ENCODE measurements around the gene MNAT1.
"Not testable (repeated sequence)": the region's sequence is repeated elsewhere in the genome, so short reads cannot be mapped to it uniquely, and the experiment has no call there.

Gene MNAT1

GRCh38 chr14:60867503-60868172, 133.1 kb downstream of the MNAT1 start:
- DNase-seq (ENCODE audit: low read depth in 3 of 3, low spot score in 1 of 3) = no peak

DNA sequence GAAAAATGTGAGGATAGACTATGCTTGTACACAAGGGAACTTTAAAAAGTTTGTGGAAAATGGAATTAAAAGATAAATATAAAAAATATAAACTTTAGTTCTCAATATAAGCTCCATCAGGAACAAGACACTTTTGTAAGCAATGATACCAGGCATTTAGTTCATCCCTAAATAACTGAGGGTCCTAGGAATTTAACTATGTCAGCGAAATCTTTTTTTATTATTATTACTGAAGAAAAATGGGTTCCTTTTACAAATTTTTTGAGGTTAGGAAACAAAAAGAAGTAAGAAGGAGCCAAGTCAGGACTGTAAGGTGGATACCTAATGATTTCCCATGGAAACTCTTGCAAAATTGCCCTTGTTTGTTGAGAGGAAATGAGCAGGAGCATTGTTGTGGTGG, 143.6 kb downstream of the MNAT1 start:
- no peak for DNase-seq (ENCODE audit: low read depth in 3 of 3, low spot score in 1 of 3)

DNA sequence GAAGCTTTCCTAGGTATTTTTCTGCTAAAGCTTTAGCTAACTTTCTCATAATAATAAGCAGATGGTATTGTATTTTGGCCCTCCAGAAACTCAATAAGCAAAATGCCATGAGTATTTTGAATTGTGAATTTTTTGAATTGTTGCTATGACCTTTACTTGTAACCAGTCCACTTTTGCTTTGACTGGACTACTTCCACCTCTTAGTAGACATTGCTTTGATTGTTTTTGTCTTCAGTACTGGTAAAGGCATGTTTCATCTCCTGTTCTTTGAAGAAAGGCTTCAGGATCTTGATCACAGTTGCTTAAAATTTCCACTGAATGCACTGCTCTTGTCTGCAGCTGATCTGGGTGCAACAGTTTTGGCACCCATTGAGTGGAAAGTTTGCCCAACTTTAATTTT, 144.0 kb downstream of the MNAT1 start:
- no peak for DNase-seq (ENCODE audit: low read depth in 3 of 3, low spot score in 1 of 3)

DNA sequence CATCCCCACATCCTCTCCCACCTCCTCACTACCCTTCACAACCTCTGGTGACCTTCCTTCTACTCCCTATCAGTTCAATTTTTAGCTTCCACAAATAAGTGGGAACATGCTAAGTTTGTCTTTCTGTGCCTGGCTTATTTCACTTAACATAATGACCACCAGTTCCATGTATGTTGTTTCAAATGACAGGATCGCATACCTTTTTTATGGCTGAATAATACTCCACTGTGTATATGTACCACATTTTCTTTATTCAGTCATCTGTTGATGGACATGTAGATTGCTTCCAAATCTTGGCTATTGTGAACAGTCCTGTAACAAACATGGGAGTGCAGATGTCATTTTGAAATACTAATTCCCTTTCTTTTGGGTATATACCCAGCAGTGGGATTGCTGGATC, 147.7 kb downstream of the MNAT1 start:
- DNase-seq (ENCODE audit: low read depth in 3 of 3, low spot score in 1 of 3) = no peak

GRCh38 chr14:60884134-60884533, 149.6 kb downstream of the MNAT1 start:
- no peak for DNase-seq (ENCODE audit: low read depth in 3 of 3, low spot score in 1 of 3)

DNA sequence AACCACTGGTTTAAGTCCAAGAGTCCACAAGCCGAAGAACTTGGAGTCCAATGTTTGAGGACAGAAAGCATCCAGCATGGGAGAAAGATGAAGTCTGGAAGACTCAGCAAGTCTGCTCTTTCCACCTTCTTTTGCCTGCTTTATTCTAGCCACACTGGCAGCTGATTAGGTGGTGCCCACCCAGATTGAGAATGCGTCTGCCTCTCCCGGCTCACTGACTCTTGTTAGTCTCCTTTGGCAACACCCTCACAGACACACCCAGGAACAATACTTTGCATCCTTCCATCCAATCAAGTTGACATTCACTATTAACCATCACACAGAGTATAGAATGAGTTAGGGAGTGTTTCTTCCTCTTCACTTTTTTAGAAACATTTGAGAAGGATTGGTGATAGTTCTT, 156.1 kb downstream of the MNAT1 start:
- not testable (repeated sequence) for DNase-seq (ENCODE audit: low read depth in 3 of 3, low spot score in 1 of 3)

GRCh38 chr14:60893911-60894310, 159.3 kb downstream of the MNAT1 start:
- no peak for DNase-seq (ENCODE audit: low read depth in 3 of 3, low spot score in 1 of 3)

- no peak for DNase-seq (ENCODE audit: low read depth in 3 of 3, low spot score in 1 of 3)
Measured at GRCh38 chr14:60904381-60904780, 169.8 kb downstream of the MNAT1 start.

GRCh38 chr14:60905923-60906322, 171.4 kb downstream of the MNAT1 start:
- no peak for DNase-seq (ENCODE audit: low read depth in 3 of 3, low spot score in 1 of 3)

DNA sequence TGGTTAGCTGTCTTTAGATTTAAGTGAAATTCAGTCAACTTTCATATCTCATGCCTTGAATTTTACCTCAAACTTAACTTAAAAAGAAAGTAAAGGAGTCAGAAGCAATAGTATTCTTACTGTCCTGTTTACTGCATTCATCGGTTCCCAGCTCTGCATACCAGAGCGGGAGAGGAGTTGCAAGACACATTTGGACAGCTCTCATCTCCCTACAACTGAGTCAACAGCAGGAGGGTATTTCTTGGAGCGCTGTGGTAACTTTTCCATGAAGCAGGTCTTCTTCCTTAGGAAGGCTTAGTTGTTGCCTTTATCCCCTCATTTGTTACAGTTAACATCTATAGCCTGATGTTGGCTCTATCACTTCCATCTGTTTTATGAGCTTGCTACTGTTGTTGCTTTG, 181.2 kb downstream of the MNAT1 start:
- DNase-seq (ENCODE audit: low read depth in 3 of 3, low spot score in 1 of 3) = no peak

- DNase-seq (ENCODE audit: low read depth in 3 of 3, low spot score in 1 of 3) = no peak
Measured at GRCh38 chr14:60922050-60922449, 187.5 kb downstream of the MNAT1 start.

GRCh38 chr14:60925286-60925685, 190.7 kb downstream of the MNAT1 start:
- DNase-seq (ENCODE audit: low read depth in 3 of 3, low spot score in 1 of 3) = no peak

GRCh38 chr14:60926002-60926401, 191.4 kb downstream of the MNAT1 start:
- no peak for DNase-seq (ENCODE audit: low read depth in 3 of 3, low spot score in 1 of 3)

GRCh38 chr14:60931218-60931617, 196.7 kb downstream of the MNAT1 start:
- DNase-seq (ENCODE audit: low read depth in 3 of 3, low spot score in 1 of 3) = no peak

- DNase-seq (ENCODE audit: low read depth in 3 of 3, low spot score in 1 of 3) = no peak
Measured at GRCh38 chr14:60933920-60934655, 199.5 kb downstream of the MNAT1 start.

DNA sequence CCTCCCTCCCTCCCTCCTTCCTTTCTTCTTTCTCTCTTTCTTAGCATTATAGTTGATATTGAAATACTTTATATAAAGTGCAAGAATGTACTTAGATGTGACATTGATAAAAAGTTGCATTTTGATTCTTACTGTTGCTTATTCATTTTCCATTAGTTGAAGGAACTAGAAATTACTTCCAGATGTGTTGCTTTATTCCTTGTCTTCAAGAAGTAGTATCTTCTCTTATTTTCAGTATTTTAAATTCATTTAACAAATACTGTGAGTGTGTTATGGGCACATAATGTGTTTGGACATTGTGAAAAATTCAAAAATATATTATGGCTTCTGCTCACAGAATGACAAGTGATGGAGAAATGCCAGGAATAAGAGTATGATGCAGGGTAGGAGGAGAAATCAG, 200.8 kb downstream of the MNAT1 start:
- no peak for DNase-seq (ENCODE audit: low read depth in 3 of 3, low spot score in 1 of 3)

- no peak for DNase-seq (ENCODE audit: low read depth in 3 of 3, low spot score in 1 of 3)
Measured at GRCh38 chr14:60943637-60944032, 209.1 kb downstream of the MNAT1 start.

DNA sequence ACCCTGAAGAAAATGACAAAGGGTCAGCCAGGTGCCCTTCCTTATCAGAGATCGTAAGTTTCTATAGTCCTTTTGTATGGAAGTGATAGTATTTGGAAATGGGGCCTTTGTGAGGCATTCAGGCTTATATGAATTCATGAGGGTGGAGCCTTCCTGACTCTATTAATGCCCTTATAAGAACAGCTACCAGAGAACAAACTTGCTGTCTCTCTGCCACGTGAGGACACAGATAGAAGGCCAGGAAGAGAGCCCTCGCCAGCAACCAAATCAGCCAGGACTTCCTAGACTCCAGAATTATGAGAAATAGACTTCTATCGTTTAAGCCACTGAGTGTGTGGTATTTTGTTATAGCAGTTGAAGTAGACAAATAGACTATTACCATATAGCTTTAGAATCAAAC, 209.6 kb downstream of the MNAT1 start:
- DNase-seq (ENCODE audit: low read depth in 3 of 3, low spot score in 1 of 3) = no peak

GRCh38 chr14:60945984-60946383, 211.4 kb downstream of the MNAT1 start:
- DNase-seq (ENCODE audit: low read depth in 3 of 3, low spot score in 1 of 3) = no peak

- DNase-seq (ENCODE audit: low read depth in 3 of 3, low spot score in 1 of 3) = no peak
Measured at GRCh38 chr14:60946773-60947172, 212.2 kb downstream of the MNAT1 start.

GRCh38 chr14:60951776-60952435, 217.3 kb downstream of the MNAT1 start:
- DNase-seq (ENCODE audit: low read depth in 3 of 3, low spot score in 1 of 3) = no peak

DNA sequence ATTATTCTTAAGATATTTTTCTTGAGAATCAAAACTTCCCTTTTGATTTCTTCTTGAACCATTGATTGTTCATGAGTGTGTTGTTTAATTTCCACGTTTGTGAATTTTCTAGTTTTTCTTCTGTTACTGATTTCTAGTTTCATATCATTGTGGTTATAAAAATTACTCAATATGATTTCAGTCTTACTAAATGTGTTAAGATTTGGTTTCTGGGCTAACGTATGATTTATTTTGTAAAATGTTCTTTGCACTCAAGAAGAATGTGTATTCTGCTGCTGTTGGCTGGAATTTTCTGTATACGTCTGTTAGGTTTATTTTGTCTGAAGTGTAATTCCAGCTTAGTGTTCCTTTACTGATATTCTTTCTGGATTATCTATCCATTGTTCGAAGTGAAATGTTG, 221.6 kb downstream of the MNAT1 start:
- no peak for DNase-seq (ENCODE audit: low read depth in 3 of 3, low spot score in 1 of 3)
